AG04449 (cell line): ENCODE results near the gene UTY.

Source experiments
- CTCF ChIA-PET: fragments of 350-600 bp; formaldehyde crosslinking; extraction: SDS; loops from one replicate; lab custom pipeline; 2021; ENCODE audit warnings: antibody characterized with exemption; lab: Yijun Ruan, JAX
- POLR2A ChIA-PET: fragments of 400-600, 350-600 bp; formaldehyde crosslinking; extraction: SDS; loops from one replicate; lab custom pipeline; 2020; ENCODE audit warnings: antibody characterized with exemption, inconsistent platforms; lab: Yijun Ruan, JAX
- DNase-seq: peaks from one replicate; pipeline ENCODE4 v3.0.0-alpha.2; 2010; ENCODE audit warnings: low read depth, low spot score
- H3K4me3 ChIP-seq: 2 replicates; pipeline ENCODE4 v1.5.1; 2011; ENCODE audit warnings: low read depth, mild to moderate bottlenecking, control low read depth, low read length
- TF ChIP-seq, protein P1 (sequence below): IDR thresholded peaks from one replicate; pipeline ENCODE4 v1.5.1; 2011; ENCODE audit warnings: mild to moderate bottlenecking, moderate library complexity, low read length, control low read depth, inconsistent platforms; ENCODE audit not compliant: insufficient read depth; ENCODE audit errors: missing control alignments

Gene UTY

DNA sequence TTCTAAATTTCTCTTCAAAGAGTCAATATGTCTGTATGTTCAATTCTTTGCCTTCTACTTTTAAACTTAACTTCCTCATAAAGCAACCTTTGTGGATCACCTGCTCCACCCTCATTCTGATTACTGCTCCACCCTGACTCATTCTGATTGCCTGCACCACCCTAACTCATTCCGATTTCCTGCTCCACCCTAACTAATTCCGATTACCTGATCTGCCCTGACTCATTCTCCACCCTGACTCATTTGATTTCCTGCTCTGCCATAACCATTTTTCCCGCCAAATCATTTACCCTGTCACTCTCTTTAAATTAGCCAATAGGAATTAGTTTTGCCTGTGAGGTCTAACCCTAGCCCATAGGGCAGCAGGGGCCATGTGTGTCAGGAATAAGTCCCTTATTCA lies 50.3 kb downstream of the UTY start:
- CTCF ChIA-PET, result no interaction called here
- DNase-seq, result no peak
- TF ChIP-seq, protein P1, sequence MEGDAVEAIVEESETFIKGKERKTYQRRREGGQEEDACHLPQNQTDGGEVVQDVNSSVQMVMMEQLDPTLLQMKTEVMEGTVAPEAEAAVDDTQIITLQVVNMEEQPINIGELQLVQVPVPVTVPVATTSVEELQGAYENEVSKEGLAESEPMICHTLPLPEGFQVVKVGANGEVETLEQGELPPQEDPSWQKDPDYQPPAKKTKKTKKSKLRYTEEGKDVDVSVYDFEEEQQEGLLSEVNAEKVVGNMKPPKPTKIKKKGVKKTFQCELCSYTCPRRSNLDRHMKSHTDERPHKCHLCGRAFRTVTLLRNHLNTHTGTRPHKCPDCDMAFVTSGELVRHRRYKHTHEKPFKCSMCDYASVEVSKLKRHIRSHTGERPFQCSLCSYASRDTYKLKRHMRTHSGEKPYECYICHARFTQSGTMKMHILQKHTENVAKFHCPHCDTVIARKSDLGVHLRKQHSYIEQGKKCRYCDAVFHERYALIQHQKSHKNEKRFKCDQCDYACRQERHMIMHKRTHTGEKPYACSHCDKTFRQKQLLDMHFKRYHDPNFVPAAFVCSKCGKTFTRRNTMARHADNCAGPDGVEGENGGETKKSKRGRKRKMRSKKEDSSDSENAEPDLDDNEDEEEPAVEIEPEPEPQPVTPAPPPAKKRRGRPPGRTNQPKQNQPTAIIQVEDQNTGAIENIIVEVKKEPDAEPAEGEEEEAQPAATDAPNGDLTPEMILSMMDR, result no peak
- POLR2A ChIA-PET, result no interaction called here
- no peak overlapping the region for H3K4me3 ChIP-seq

DNA sequence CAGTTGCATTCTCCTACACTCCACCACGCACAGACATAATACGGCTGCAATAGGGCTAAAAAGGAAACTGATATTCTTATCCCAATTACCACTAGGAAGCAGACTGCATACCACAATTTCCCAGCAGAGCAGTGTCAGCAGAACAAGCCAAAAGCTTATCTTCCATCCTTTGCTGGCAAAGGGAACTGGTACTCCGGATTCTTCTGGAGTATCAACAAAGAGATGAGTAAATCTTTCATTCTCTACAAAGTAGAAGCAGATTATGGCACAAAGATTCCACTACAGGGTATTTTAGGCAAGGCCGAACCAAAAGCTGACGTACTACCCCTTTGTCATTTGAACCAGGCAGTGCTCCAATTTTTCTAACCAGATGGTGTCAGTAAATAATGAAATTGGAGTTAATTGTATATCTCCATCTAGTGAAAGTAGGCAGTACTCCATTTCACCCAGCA lies 56.5 kb downstream of the UTY start:
- TF ChIP-seq, protein P1, result no peak
- ChIA-PET POLR2A (no interaction called here), CTCF (no interaction called here)
- no peak overlapping the region for H3K4me3 ChIP-seq
- no peak for DNase-seq

DNA sequence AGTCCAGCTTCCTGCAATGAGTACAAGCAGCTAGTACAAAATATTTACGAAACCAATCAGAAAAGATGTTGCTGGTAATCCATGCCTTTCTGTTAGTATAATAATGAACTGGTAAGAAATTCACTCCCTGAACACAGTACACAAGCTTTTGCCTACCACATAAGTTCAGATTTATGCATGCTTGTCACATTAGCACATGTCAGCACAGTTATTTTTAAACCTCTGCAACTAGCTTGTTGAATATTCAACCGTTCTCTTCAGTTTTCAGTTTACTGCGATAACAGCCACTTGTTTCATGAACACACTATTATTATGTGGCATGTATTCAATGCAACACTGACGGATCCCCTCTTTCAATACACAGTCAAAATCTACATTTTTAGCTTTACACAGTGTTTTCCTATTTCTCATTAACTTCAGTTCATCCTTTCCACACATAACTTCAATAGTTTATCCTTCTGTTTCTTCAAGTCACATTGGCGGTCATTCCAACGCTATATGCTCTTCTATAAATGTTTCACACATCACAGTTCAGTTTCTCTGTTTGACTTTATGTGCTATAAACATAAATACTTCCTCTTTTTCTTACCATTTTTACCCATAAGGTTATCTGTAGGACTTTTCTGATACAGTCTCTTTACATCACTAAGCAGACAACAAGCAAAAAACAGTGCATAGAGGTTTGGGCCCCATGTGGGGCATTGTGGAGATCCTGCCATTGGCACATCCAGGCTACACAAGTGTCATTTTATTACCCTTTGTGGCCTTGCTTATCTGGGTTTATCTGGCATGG lies 62.8 kb downstream of the UTY start:
- ChIA-PET CTCF (no interaction called here), POLR2A (no interaction called here)
- no peak for DNase-seq
- no peak overlapping the region for H3K4me3 ChIP-seq
- TF ChIP-seq, protein P1, result no peak

DNA sequence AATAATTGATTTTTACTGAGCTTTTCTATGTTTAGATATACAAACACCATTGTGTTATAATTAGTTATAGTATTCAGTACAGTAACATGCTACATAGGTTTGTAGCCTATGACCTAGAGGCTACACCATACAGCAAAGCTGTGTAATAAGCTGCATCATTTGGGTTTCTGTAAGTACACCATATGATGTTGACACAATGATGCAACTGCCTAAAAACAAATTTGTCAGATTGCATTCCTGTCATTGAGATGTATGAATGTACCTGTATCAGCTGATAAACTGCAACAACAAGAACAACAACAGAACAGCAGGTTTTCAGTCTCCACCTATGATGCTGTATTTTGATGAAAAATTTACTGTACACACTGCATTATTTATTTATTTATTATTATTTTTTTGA lies 64.3 kb downstream of the UTY start:
- ChIA-PET POLR2A (no interaction called here), CTCF (no interaction called here)
- no peak overlapping the region for H3K4me3 ChIP-seq
- TF ChIP-seq, protein P1, result no peak
- DNase-seq, result no peak

DNA sequence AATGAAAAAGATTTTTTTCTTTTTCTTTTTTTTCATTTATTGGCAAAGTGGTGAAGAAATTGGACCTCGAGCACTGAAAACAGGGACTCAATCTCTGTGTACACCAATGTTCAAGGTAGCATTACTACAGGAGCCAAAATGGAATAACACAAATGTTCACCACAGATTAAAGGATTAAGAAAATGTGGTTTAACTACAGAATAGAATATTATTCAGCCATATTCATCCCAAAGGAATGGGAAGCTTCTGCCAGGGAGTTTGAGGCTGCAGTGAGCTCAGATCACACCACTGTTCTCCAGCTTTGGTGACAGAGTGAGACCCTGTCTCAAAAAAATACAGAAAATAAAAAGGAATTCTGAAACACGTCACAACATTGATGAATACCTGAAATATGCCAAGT lies 81.0 kb downstream of the UTY start:
- TF ChIP-seq, protein P1, result no peak
- CTCF ChIA-PET, result no interaction called here
- DNase-seq, result no peak
- POLR2A ChIA-PET, result no interaction called here
- no peak overlapping the region for H3K4me3 ChIP-seq

DNA sequence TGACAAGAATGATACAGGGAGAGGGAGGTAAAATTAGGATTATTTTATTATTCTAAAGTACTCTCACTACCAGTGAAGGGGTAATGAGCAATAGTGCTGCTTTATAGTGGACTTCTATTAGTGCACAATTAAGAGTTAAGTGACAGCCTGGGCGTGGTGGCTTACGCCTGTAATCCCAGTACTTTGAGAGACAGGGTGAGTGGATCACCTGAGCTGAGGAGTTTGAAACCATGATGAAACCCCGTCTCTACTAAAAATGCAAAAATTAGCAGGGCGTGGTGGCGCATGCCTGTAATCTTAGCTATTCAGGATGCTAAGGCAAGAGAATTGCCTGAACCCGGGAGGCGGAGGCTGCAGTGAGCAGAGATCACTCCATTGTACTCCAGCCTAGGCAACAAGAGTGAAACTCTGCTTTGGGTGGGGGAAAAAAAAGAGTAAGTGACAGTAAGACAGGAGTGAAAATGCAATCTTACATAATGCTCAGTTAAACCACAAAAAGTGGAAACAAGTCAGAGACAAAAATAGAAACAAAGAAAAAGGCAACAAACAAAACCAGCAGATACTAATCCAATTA lies 98.6 kb downstream of the UTY start:
- no peak overlapping the region for H3K4me3 ChIP-seq
- DNase-seq, result no peak
- TF ChIP-seq, protein P1, result no peak
- ChIA-PET POLR2A (no interaction called here), CTCF (no interaction called here)
